Endothelial cell of umbilical vein (primary cell): Measurements from ENCODE around the gene HECW1. TPM values are rescaled to one million over a fixed set of nuclear protein-coding genes. Genes with fewer than 3 reads are reported as not detected.

Experiments
- BruUV-seq: library from RNA; stranded (reverse); fragments of 400-500 nt; replicated peaks from 2 replicates; lab custom pipeline; 2021; lab: Mats Ljungman, UMichigan
- CTCF ChIA-PET: fragments of 300-600, 350-600 bp; sonication (Branson Sonifier 250); formaldehyde crosslinking; loops from one replicate; lab custom pipeline; 2021; ENCODE audit warnings: antibody characterized with exemption, inconsistent platforms; lab: Charles Lee
- POLR2A ChIA-PET: fragments of 300-600, 350-600 bp; sonication (Branson Sonifier 250); formaldehyde crosslinking; loops from one replicate; lab custom pipeline; 2021; ENCODE audit warnings: antibody characterized with exemption, inconsistent platforms; lab: Charles Lee
- DNase-seq: peaks from one replicate; pipeline ENCODE4 v3.0.0-alpha.2; 2011; ENCODE audit warnings: low read depth, low spot score
- FAIRE-seq: peaks from 2 replicates; lab custom pipeline; 2011; peaks lifted over from hg19 to GRCh38; lab: Jason Lieb, UNC
- H2AFZ ChIP-seq: 2 replicates; pipeline ENCODE4 v1.6.0; 2012; ENCODE audit warnings: low read depth, low read length, control low read depth, inconsistent platforms
- H3K27ac ChIP-seq: 2 replicates; pipeline ENCODE4 v1.5.1; 2011; ENCODE audit warnings: low read depth, mild to moderate bottlenecking, control low read depth, low read length, moderate library complexity; ENCODE audit not compliant: insufficient read depth
- H3K27me3 ChIP-seq, 2 experiments: 2 replicates each; pipeline versions ENCODE4 v1.6.0 to v1.6.1; 2011; ENCODE audit warnings: low read length in 2 of 2, mixed read lengths in 1 of 2; ENCODE audit not compliant: control insufficient read depth in 2 of 2, insufficient read depth in 2 of 2
- H3K36me3 ChIP-seq, 2 experiments: 2 replicates in 1 of 2; 3 replicates in 1 of 2; pipeline ENCODE4 v1.5.1; 2011; ENCODE audit warnings: low read length in 2 of 2, mild to moderate bottlenecking in 1 of 2, moderate library complexity in 1 of 2; ENCODE audit not compliant: control insufficient read depth in 2 of 2, insufficient read depth in 2 of 2; ENCODE audit errors: extremely low read depth in 1 of 2
- H3K4me1 ChIP-seq: 3 replicates; pipeline ENCODE4 v1.5.1; 2011; ENCODE audit warnings: mild to moderate bottlenecking, low read length; ENCODE audit not compliant: control insufficient read depth, insufficient read depth; ENCODE audit errors: extremely low read depth
- H3K4me2 ChIP-seq: 2 replicates; pipeline ENCODE4 v1.6.1; 2011; ENCODE audit warnings: low read length, control low read depth, mixed read lengths; ENCODE audit not compliant: insufficient read depth
- H3K4me3 ChIP-seq, 3 experiments: fragments of 200-600 bp in 1 of 3; sonication (generic), shearing (Covaris generic) in 1 of 3; replicated peaks in 1 of 3; 2 replicates each; pipeline ENCODE4 v1.5.1; 2011 to 2016; ENCODE audit warnings: control low read depth in 3 of 3, low read length in 3 of 3, mild to moderate bottlenecking in 2 of 3, inconsistent platforms in 1 of 3, low read depth in 1 of 3, moderate library complexity in 1 of 3; ENCODE audit not compliant: insufficient read depth in 1 of 3
- H3K79me2 ChIP-seq: 2 replicates; pipeline ENCODE4 v1.6.0; 2012; ENCODE audit warnings: low read length, inconsistent platforms; ENCODE audit not compliant: control insufficient read depth, insufficient read depth
- H3K9ac ChIP-seq: replicated peaks from 2 replicates; pipeline ENCODE3; 2011; ENCODE audit warnings: low read length, control low read depth; ENCODE audit not compliant: insufficient read depth; ENCODE audit errors: extremely low read depth
- H3K9me1 ChIP-seq: replicated peaks from 3 replicates; pipeline ENCODE4 v1.6.0; 2011; ENCODE audit warnings: mild to moderate bottlenecking, low read length; ENCODE audit not compliant: control insufficient read depth, insufficient read depth; ENCODE audit errors: extremely low read depth
- H3K9me3 ChIP-seq: replicated peaks from 2 replicates; pipeline ENCODE4 v1.5.1; 2012; ENCODE audit warnings: low read length, inconsistent platforms; ENCODE audit not compliant: control insufficient read depth, insufficient read depth
- H4K20me1 ChIP-seq: replicated peaks from 2 replicates; pipeline ENCODE3; 2011; ENCODE audit warnings: mild to moderate bottlenecking, low read length; ENCODE audit not compliant: control insufficient read depth, insufficient read depth; ENCODE audit errors: extremely low read depth
- CTCF ChIP-seq, 2 donors: IDR thresholded peaks; 1 replicate in 1 of 2; 2 replicates in 1 of 2; pipeline ENCODE4 v1.5.1; 2011; ENCODE audit warnings: low read length in 2 of 2, mild to moderate bottlenecking in 2 of 2, moderate library complexity in 2 of 2, control low read depth in 1 of 2, inconsistent platforms in 1 of 2, low read depth in 1 of 2; ENCODE audit not compliant: insufficient read depth in 1 of 2; ENCODE audit errors: extremely low read depth in 1 of 2
- FOS ChIP-seq: IDR thresholded peaks from 2 replicates; pipeline ENCODE4 v1.6.1; 2011; ENCODE audit warnings: mild to moderate bottlenecking, low read length, moderate library complexity, borderline replicate concordance; ENCODE audit not compliant: insufficient read depth
- JUN ChIP-seq: IDR thresholded peaks from 2 replicates; pipeline ENCODE4 v1.6.1; 2011; ENCODE audit warnings: borderline replicate concordance, low read depth; ENCODE audit not compliant: insufficient read length, insufficient read depth
- MAX ChIP-seq: IDR thresholded peaks from 2 replicates; pipeline ENCODE4 v1.6.1; 2011; ENCODE audit not compliant: insufficient read depth, insufficient read length
- POLR2A ChIP-seq: IDR thresholded peaks from 2 replicates; pipeline ENCODE4 v1.6.1; 2012; ENCODE audit warnings: low read depth, mild to moderate bottlenecking, control low read depth, low read length
- POLR2AphosphoS5 ChIP-seq: IDR thresholded peaks from 2 replicates; pipeline ENCODE4 v1.6.1; 2012; ENCODE audit warnings: low read depth, mild to moderate bottlenecking, control low read depth, low read length, moderate library complexity; ENCODE audit not compliant: insufficient read depth
- dilution Hi-C: fragments of 300-500 bp; cut with MboI; formaldehyde crosslinking; loops from one replicate; pipeline ENCODE4 v1.15.0; 2019; ENCODE audit warnings: low sequenced_read_pairs; ENCODE audit not compliant: extremely low pct_ligation_motif_present
- intact Hi-C: fragments of 100-400 bp; cut with micrococcal nuclease; formaldehyde crosslinking; loops from one replicate; pipeline ENCODE4 v1.10.0; 2022
- polyA plus RNA-seq, 4 experiments: library from polyadenylated mRNA; depleted of rRNA in 3 of 4; stranded (reverse) in 3 of 4; unstranded in 1 of 4; fragments of >200 nt; gene quantifications; 2 replicates each; pipeline versions ENCODE4 v1.2.1 to v1.2.3, GENCODE V29; 2011 to 2012; ENCODE audit warnings: missing spikeins in 1 of 4
- total RNA-seq: library from RNA; stranded (reverse); gene quantifications from 2 replicates; pipeline ENCODE4 v1.2.3, GENCODE V29; 2021

HECW1 gene
- total and polyA plus RNA-seq, 2 donors (not counting 3 experiments of a cell fraction or from before 2014, with no cell fraction given), result not detected

GRCh38 chr7:43565786-43566185, 453.3 kb downstream of the HECW1 start:
- ChIA-PET CTCF (interaction anchor here (0.6 to 1.9 kb wide), 3 partner anchors 12 to 19 kb away, joined by 3 to 5 read pairs (median 3); partner anchors contain the start of gene STK17A), POLR2A (no interaction called here)
- peaks cover 8 to 18% of the 10 kb centered on the region in 2 experiments for H3K27me3 ChIP-seq
- peaks cover 2% of the 10 kb centered on the region for H3K4me1 ChIP-seq
- no peak overlapping the region for H3K9ac ChIP-seq
- H4K20me1 ChIP-seq, result no peaks in the 10 kb centered on the region
- no peaks in the 10 kb centered on the region for H3K9me1 ChIP-seq
- no peak overlapping the region for H3K4me3 ChIP-seq
- H3K79me2 ChIP-seq, result no peaks in the 10 kb centered on the region
- H2AFZ ChIP-seq, result peak overlapping the region; percentile 3
- peak; percentile 19 for DNase-seq
- no TSS peak for BruUV-seq
- FAIRE-seq, result peak; percentile 80
- H3K27ac ChIP-seq, result no peak overlapping the region
- no peaks in the 10 kb centered on the region for H3K9me3 ChIP-seq
- no peak overlapping the region for H3K4me2 ChIP-seq
- H3K36me3 ChIP-seq, result no peaks in the 10 kb centered on the region
- intact Hi-C loops, result no loop called here
- dilution Hi-C loops, result no loop called here
- TF ChIP-seq JUN, result peak; percentile 7
- TF ChIP-seq POLR2AphosphoS5, result no peak

GRCh38 chr7:43568529-43568928, 456.1 kb downstream of the HECW1 start:
- H3K4me1 ChIP-seq, result peaks cover 9% of the 10 kb centered on the region

More at GRCh38 chr7:43568529-43568928, 456.1 kb downstream of the HECW1 start:
- no TSS peak for BruUV-seq
- DNase-seq, result no peak
- intact Hi-C loops, result no loop called here
- no peak overlapping the region for H3K9ac ChIP-seq
- H3K36me3 ChIP-seq, result no peaks in the 10 kb centered on the region
- no peak overlapping the region for H3K27ac ChIP-seq
- no peaks in the 10 kb centered on the region for H4K20me1 ChIP-seq
- no peak for FAIRE-seq
- H3K79me2 ChIP-seq, result no peaks in the 10 kb centered on the region
- no peaks in the 10 kb centered on the region for H3K9me3 ChIP-seq
- ChIA-PET CTCF (interaction anchor here (1.0 to 2.5 kb wide), 7 partner anchors 10 to 154 kb away, joined by 3 to 16 read pairs (median 3); partner anchors contain the start of gene STK17A), POLR2A (interaction anchor here (1.0 kb wide), 1 partner anchor 14 kb away, joined by 4 read pairs; the partner anchor contains the start of gene STK17A)
- dilution Hi-C loops, result no loop called here
- H2AFZ ChIP-seq, result no peak overlapping the region
- H3K4me3 ChIP-seq, result no peak overlapping the region
- no peak for TF ChIP-seq FOS
- no peak for TF ChIP-seq CTCF (IDR thresholded peaks at IDR 0.05; ENCODE audit: extremely low read depth in 1 of 2, insufficient read depth in 1 of 2, low read depth in 1 of 2, low read length in 2 of 2)
- TF ChIP-seq POLR2A, result no peak
- no peak for TF ChIP-seq MAX
- no peaks in the 10 kb centered on the region for H3K27me3 ChIP-seq
- H3K4me2 ChIP-seq, result no peak overlapping the region
- H3K9me1 ChIP-seq, result no peaks in the 10 kb centered on the region
